Measurements from ENCODE around the gene KCNQ1.

GRCh38 chr11:2577991-2578928, 133.5 kb downstream of the KCNQ1 start:
- TF ChIP-seq EZH2 (IDR thresholded peaks at IDR 0.05; ENCODE audit: borderline replicate concordance, insufficient read depth, low read length, poor library complexity, severe bottlenecking) = no peak
- no peak for TF ChIP-seq CTCF (IDR thresholded peaks at IDR 0.05; ENCODE audit: poor library complexity, severe bottlenecking)
- no peak for TF ChIP-seq TAF1 (IDR thresholded peaks at IDR 0.05; ENCODE audit: low read depth)
- TF ChIP-seq POLR2AphosphoS5 (IDR thresholded peaks at IDR 0.05) = no peak
- no peak for TF ChIP-seq REST (IDR thresholded peaks at IDR 0.05; ENCODE audit: borderline replicate concordance)
- no peak for TF ChIP-seq SMC3 (conservative IDR thresholded peaks at IDR 0.05; ENCODE audit: poor library complexity)
- no peak for TF ChIP-seq EP300 (conservative IDR thresholded peaks at IDR 0.05; ENCODE audit: poor library complexity, severe bottlenecking)
- no peak for TF ChIP-seq RAD21 (conservative IDR thresholded peaks at IDR 0.05)
- no peak for TF ChIP-seq MXI1 (conservative IDR thresholded peaks at IDR 0.05; ENCODE audit: poor library complexity, severe bottlenecking)

All from neural cell (in vitro differentiated cells).